Skeletal muscle satellite cell (primary cell): ENCODE data around the gene VSTM4. TPM values are rescaled to one million over a fixed set of nuclear protein-coding genes. Genes with fewer than 3 reads are reported as not detected.
A peak's percentile ranks its signal among the peaks of the same experiment; 100 is the strongest.

Experiments used
- H3K27me3 ChIP-seq: 2 replicates; pipeline ENCODE4 v1.7.0; 2013; ENCODE audit warnings: low read length; ENCODE audit not compliant: control insufficient read depth, insufficient read depth
- H3K36me3 ChIP-seq: 2 replicates; pipeline ENCODE4 v1.7.0; 2013; ENCODE audit warnings: mild to moderate bottlenecking, control low read depth, low read length; ENCODE audit not compliant: insufficient read depth
- H3K4me1 ChIP-seq: 2 replicates; pipeline ENCODE4 v1.7.0; 2013; ENCODE audit warnings: low read length; ENCODE audit not compliant: control insufficient read depth, insufficient read depth
- H3K4me2 ChIP-seq: 2 replicates; pipeline ENCODE4 v1.7.0; 2013; ENCODE audit warnings: mild to moderate bottlenecking, low read length
- H3K4me3 ChIP-seq: 2 replicates; pipeline ENCODE4 v1.7.0; 2013; ENCODE audit warnings: low read length
- H3K9ac ChIP-seq: 2 replicates; pipeline ENCODE4 v1.7.0; 2013; ENCODE audit warnings: mild to moderate bottlenecking, low read depth, low read length, moderate library complexity
- H3K9me3 ChIP-seq: replicated peaks from 2 replicates; pipeline ENCODE4 v1.7.0; 2013; ENCODE audit warnings: mild to moderate bottlenecking, control low read depth, low read length
- total RNA-seq: library from RNA; depleted of rRNA; stranded (reverse); fragments of >200 nt; gene quantifications from 2 replicates; pipeline ENCODE4 v1.2.3, GENCODE V29; 2012; rRNA removed

Gene VSTM4, protein sequence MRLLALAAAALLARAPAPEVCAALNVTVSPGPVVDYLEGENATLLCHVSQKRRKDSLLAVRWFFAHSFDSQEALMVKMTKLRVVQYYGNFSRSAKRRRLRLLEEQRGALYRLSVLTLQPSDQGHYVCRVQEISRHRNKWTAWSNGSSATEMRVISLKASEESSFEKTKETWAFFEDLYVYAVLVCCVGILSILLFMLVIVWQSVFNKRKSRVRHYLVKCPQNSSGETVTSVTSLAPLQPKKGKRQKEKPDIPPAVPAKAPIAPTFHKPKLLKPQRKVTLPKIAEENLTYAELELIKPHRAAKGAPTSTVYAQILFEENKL
- 0.51 and 1.5 TPM in 2 replicates for total RNA-seq

- Histone ChIP-seq H3K4me1 (peaks cover 10% of the 10 kb centered on the region), H3K4me3 (peak within 1 kb of the TSS; percentile 65), H3K27me3 (peaks cover 60% of the 10 kb centered on the region), H3K9me3 (no peaks in the 10 kb centered on the region), H3K4me2 (peak within 1 kb of the TSS; percentile 79), H3K9ac (peak within 1 kb of the TSS; percentile 61), H3K36me3 (no peaks in the 10 kb centered on the region)
Measured at GRCh38 chr10:49115015-49115795, at the start of gene VSTM4. Gene VSTM4 (minus strand): TSS chr10:49115522. CDS start chr10:49115485, 37 bp downstream.

DNA sequence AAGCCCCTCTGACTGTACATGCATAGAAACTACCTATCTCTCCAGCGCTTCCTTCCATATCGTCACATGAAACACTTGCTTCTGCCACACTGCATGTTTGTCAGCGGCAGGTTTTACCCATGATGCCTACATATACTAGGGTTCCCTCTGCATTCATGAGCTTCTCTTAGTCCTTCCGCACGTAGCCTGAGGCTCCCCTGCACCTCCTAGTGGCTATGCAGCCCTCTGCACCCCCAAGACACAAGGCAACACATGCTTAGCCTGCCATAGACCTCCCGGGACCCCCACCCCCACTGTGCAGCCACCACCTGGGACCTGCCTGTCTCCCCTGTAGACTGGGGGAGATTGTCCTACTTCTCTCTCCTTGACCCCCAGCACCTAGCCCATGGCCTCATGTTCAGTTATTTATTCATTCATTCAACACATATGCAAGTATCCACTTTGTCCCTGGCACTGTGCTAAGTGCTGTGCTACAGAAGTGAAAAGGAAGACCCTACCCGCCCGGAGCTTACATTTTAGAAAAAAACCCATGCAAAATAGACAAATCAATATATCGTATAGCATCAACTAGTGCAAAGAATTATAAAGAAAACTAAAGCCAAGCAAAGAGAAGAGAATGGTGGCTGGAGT lies 49.4 kb upstream of the VSTM4 start:
- Histone ChIP-seq H3K4me2 (no peak overlapping the region), H3K9me3 (no peaks in the 10 kb centered on the region), H3K27me3 (peaks cover under 1% of the 10 kb centered on the region), H3K9ac (no peak overlapping the region), H3K36me3 (no peaks in the 10 kb centered on the region), H3K4me3 (no peak overlapping the region), H3K4me1 (no peaks in the 10 kb centered on the region)

DNA sequence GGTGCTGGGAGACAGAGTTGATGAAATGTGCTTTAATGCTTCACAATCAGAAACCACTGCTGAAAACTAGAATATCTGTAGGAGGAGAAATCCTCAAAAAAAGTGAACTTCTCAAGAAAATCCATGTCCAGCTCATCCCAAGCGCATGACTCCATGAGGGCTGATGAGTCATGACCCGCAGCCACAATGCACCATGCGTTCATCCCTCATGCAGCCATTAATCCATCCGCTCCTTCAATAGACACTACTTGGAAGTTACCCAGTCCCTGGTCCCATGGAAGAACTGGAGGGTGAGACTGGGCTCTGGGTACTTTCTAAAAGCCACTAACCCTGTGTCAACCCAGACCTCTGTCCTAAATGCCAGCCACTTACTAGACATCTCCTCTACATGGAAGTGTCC lies 48.4 kb upstream of the VSTM4 start:
- H3K4me3 ChIP-seq: no peak overlapping the region
- H3K9ac ChIP-seq: no peak overlapping the region
- no peaks in the 10 kb centered on the region for H3K4me1 ChIP-seq
- no peaks in the 10 kb centered on the region for H3K9me3 ChIP-seq
- peaks cover 7% of the 10 kb centered on the region for H3K27me3 ChIP-seq
- H3K36me3 ChIP-seq: no peaks in the 10 kb centered on the region
- no peak overlapping the region for H3K4me2 ChIP-seq

DNA sequence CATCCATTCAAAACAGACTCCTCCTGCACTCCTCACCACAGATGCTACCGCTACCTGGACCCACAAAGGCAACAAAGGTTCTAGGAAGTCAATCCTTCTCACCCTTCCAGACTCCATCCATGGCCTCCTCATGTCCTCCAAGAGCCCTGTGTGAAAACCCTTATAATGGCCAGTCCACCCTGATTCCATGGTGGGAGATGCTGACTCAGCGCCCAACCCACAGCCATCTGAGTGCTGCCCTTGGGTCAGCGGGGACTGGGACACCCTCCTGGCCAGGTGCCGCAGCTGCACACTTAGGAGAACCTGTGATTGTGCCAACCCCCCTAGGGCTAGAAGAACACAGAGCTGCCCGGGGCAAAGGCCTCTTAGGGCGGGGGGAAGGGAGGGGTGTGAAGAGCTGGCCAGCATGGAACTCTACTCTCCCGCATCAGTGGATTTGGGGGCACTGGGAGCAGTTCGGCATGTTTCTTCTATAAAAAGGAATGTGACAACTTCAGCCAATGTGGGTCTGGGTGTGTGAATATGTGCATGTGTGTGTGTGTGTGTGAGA lies 47.5 kb upstream of the VSTM4 start:
- Histone ChIP-seq H3K27me3 (peaks cover 7% of the 10 kb centered on the region), H3K4me2 (no peak overlapping the region)

DNA sequence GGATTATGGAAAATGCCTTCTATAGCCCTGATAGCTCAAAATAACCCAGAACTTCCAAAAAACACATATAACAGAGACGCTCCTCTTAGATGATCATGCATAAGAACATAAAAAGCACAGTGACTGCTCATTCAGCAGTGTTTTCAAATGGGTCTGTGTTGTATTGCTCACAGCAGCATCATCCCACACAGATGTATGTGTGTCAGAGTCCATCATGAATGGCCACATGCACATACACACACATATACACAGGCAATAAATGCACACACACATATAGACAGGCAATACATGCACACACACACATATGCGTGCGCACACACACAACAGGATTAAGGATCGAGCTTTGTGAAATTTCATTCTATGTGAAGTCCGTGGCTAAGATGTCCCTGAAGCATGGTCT lies 46.7 kb upstream of the VSTM4 start:
- Histone ChIP-seq H3K36me3 (no peaks in the 10 kb centered on the region), H3K9me3 (no peaks in the 10 kb centered on the region), H3K9ac (no peak overlapping the region), H3K4me1 (no peaks in the 10 kb centered on the region), H3K27me3 (peaks cover 8% of the 10 kb centered on the region), H3K4me3 (no peak overlapping the region), H3K4me2 (no peak overlapping the region)

More for the DNA sequence above, 47.5 kb upstream of the VSTM4 start:
- Histone ChIP-seq H3K36me3 (no peaks in the 10 kb centered on the region), H3K4me3 (no peak overlapping the region), H3K4me1 (no peaks in the 10 kb centered on the region), H3K9ac (no peak overlapping the region), H3K9me3 (no peaks in the 10 kb centered on the region)

GRCh38 chr10:49161411-49161997 lies 46.2 kb upstream of the VSTM4 start:
- H3K4me1 ChIP-seq: no peaks in the 10 kb centered on the region

DNA sequence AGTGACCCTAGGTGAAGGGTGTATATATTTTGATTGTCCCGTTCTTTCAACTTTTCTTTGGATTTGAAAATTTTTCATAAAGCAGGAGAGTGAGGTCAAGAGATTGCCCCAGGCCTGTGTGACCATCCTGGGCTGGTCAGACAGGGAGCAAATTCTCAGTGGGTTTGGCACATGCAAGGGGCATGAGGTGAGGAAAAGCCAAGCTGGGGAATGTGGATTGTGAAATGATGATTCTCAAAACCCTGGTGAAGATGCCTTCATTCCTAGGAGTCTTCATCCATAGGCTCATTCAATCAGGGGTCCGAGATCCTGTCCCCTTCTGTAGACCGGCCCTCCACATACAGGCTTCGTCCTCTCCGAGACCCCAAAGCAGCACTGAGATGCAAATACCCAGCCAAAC lies 45.5 kb upstream of the VSTM4 start:
- Histone ChIP-seq H3K9ac (no peak overlapping the region), H3K9me3 (no peaks in the 10 kb centered on the region), H3K36me3 (no peaks in the 10 kb centered on the region), H3K27me3 (peaks cover 13% of the 10 kb centered on the region), H3K4me2 (no peak overlapping the region), H3K4me1 (no peaks in the 10 kb centered on the region), H3K4me3 (no peak overlapping the region)

More at GRCh38 chr10:49161411-49161997, 46.2 kb upstream of the VSTM4 start:
- Histone ChIP-seq H3K9me3 (no peaks in the 10 kb centered on the region), H3K27me3 (peaks cover 11% of the 10 kb centered on the region), H3K4me3 (no peak overlapping the region), H3K4me2 (no peak overlapping the region), H3K36me3 (no peaks in the 10 kb centered on the region), H3K9ac (no peak overlapping the region)

DNA sequence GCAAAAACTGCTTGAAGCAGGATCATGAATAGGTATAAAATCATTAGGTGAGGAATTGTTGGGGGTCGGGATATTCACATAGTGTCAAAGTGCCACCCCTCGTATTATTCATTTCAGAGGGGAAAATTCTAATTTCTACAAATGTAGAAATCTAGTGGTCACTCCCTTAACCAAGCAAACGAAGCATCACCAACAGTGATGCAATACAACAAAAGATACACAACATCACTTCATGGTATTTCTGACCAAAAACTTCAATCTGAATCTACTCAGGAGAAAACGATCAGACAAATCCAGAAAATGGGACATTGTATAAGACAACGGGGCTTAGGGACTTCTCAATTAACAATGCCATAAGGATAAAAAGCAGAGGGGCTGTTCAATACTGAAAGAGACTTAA lies 44.8 kb upstream of the VSTM4 start:
- Histone ChIP-seq H3K27me3 (peaks cover 20% of the 10 kb centered on the region), H3K4me2 (no peak overlapping the region), H3K4me3 (no peak overlapping the region), H3K9me3 (no peaks in the 10 kb centered on the region), H3K4me1 (no peaks in the 10 kb centered on the region), H3K9ac (no peak overlapping the region), H3K36me3 (no peaks in the 10 kb centered on the region)

DNA sequence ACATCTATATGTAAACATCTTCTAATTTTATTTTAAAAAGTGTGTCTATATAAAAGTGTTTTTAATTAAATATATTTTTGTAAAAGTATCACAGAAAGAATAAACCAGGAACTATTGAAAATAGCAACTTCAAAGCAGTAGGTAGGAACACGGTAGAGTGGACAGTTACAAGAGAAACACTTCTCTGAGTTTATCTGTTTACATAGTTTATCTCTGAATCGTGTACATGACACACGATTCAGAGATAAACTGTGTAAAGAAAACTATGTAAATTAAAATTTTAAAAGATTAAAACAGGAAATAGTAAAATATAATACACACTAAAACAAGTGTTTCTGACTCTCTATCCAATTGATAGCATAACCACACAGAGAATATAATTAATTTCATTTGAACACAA lies 43.6 kb upstream of the VSTM4 start:
- no peak overlapping the region for H3K9ac ChIP-seq
- H3K4me1 ChIP-seq: no peaks in the 10 kb centered on the region
- no peaks in the 10 kb centered on the region for H3K36me3 ChIP-seq
- H3K4me3 ChIP-seq: no peak overlapping the region
- H3K27me3 ChIP-seq: peaks cover 21% of the 10 kb centered on the region
- H3K9me3 ChIP-seq: no peaks in the 10 kb centered on the region
- H3K4me2 ChIP-seq: no peak overlapping the region

- H3K4me2 ChIP-seq: no peak overlapping the region
- H3K9me3 ChIP-seq: no peaks in the 10 kb centered on the region
- H3K4me3 ChIP-seq: no peak overlapping the region
- H3K36me3 ChIP-seq: no peaks in the 10 kb centered on the region
- peaks cover 21% of the 10 kb centered on the region for H3K27me3 ChIP-seq
- H3K4me1 ChIP-seq: no peaks in the 10 kb centered on the region
- H3K9ac ChIP-seq: no peak overlapping the region
Measured at GRCh38 chr10:49158404-49158803, 43.1 kb upstream of the VSTM4 start.

DNA sequence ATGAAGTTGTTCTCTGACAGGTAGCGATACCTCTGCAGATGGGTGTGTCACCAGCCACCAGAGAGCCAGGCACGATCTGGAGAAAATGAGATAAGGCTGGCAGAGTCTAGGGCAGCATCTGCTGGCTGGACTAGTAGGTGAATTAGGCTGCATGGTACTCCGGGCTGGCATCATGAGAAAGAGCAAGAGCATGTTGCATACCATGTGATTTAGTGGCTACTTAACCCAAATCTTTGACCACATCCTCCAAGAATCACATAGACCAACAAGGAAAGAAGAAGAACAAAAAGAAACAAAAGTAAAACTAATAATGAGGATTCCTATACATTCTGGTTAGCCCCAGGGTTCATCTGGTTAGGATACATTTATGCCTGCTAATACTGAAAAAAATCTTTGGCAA lies 41.9 kb upstream of the VSTM4 start:
- no peak overlapping the region for H3K4me2 ChIP-seq
- no peaks in the 10 kb centered on the region for H3K9me3 ChIP-seq
- no peaks in the 10 kb centered on the region for H3K4me1 ChIP-seq
- no peaks in the 10 kb centered on the region for H3K36me3 ChIP-seq
- H3K27me3 ChIP-seq: peaks cover 26% of the 10 kb centered on the region
- no peak overlapping the region for H3K4me3 ChIP-seq
- H3K9ac ChIP-seq: no peak overlapping the region
